K562 (cell line): Measurements from ENCODE around the gene ADM2. TPM values are rescaled to one million over a fixed set of nuclear protein-coding genes. Genes with fewer than 3 reads are reported as not detected.

Experiments used
- ATAC-seq: fragments of 200-7000 bp; cut with Tn5 transposase; 3 replicates; pipeline ENCODE4 v1.9.1; 2020; ENCODE audit warnings: moderate library complexity
- BruUV-seq: library from RNA; stranded (reverse); fragments of 400-500 nt; replicated peaks from 2 replicates; lab custom pipeline; 2021; lab: Mats Ljungman, UMichigan
- CTCF ChIA-PET: fragments of 300-600 bp; formaldehyde crosslinking; extraction: SDS; loops from one replicate; lab custom pipeline; 2021; ENCODE audit warnings: low intra/inter-chr PET ratio; lab: Yijun Ruan, JAX
- POLR2A ChIA-PET: fragments of 300-600, 350-650 bp; sonication (Branson Sonifier 250); formaldehyde crosslinking; extraction: SDS; loops from one replicate; lab custom pipeline; 2021; ENCODE audit warnings: antibody characterized with exemption, inconsistent platforms; lab: Yijun Ruan, JAX
- DNase-seq, 4 experiments: peaks; one replicate each; pipeline versions ENCODE4 v3.0.0 to v3.0.0-alpha.2; 2011 to 2018; ENCODE audit warnings: low spot score in 3 of 4, mixed read lengths in 3 of 4; ENCODE audit errors: extremely low read depth in 1 of 4
- FAIRE-seq: peaks from 2 replicates; lab custom pipeline; 2011; peaks lifted over from hg19 to GRCh38; lab: Jason Lieb, UNC
- H2AFZ ChIP-seq: 2 replicates; pipeline ENCODE4 v1.6.0; 2011; ENCODE audit warnings: low read depth, low read length, control low read depth, inconsistent platforms
- H3K27ac ChIP-seq: fragments of 200-600 bp; 3 replicates; pipeline ENCODE4 v1.8.0; 2011; ENCODE audit warnings: low read depth, mild to moderate bottlenecking, control low read depth, inconsistent platforms, low read length, moderate library complexity, mixed read lengths; ENCODE audit errors: extremely low read depth
- H3K27me3 ChIP-seq, 2 experiments: fragments of 300-600 bp in 1 of 2; 2 replicates in 1 of 2; 3 replicates in 1 of 2; pipeline versions ENCODE4 v1.6.0 to v1.8.0; 2011; ENCODE audit warnings: inconsistent platforms in 2 of 2, low read length in 2 of 2, mild to moderate bottlenecking in 1 of 2, mixed read lengths in 1 of 2, moderate library complexity in 1 of 2; ENCODE audit not compliant: control insufficient read depth in 2 of 2, insufficient read depth in 2 of 2
- H3K36me3 ChIP-seq: fragments of 300-600 bp; 3 replicates; pipeline ENCODE4 v1.8.0; 2011; ENCODE audit warnings: mild to moderate bottlenecking, low read length, inconsistent platforms; ENCODE audit not compliant: control insufficient read depth, insufficient read depth
- H3K4me1 ChIP-seq, 2 experiments: fragments of 200-600 bp in 1 of 2; replicated peaks in 1 of 2; 2 replicates in 1 of 2; 3 replicates in 1 of 2; pipeline versions ENCODE4 v1.5.1 to v1.8.0; 2011; ENCODE audit warnings: inconsistent platforms in 2 of 2, low read length in 2 of 2, mild to moderate bottlenecking in 1 of 2, mixed read lengths in 1 of 2, moderate library complexity in 1 of 2; ENCODE audit not compliant: control insufficient read depth in 2 of 2, insufficient read depth in 2 of 2
- H3K4me2 ChIP-seq: 2 replicates; pipeline ENCODE4 v1.6.1; 2011; ENCODE audit warnings: low read length, control low read depth, inconsistent platforms, mixed read lengths; ENCODE audit not compliant: insufficient read depth
- H3K4me3 ChIP-seq: fragments of 200-600 bp; sonication (generic), shearing (Covaris generic); 2 replicates; pipeline ENCODE4 v1.5.1; 2016; ENCODE audit warnings: control low read depth, inconsistent platforms
- H3K79me2 ChIP-seq: fragments of 200-600 bp; 3 replicates; pipeline ENCODE4 v1.8.0; 2011; ENCODE audit warnings: low read length, inconsistent platforms; ENCODE audit not compliant: control insufficient read depth, insufficient read depth
- H3K9ac ChIP-seq, 2 experiments: 2 replicates each; pipeline versions ENCODE4 v1.6.0 to v1.6.1; 2011; ENCODE audit warnings: low read depth in 2 of 2, low read length in 2 of 2, control low read depth in 1 of 2, inconsistent platforms in 1 of 2, mild to moderate bottlenecking in 1 of 2, mixed read lengths in 1 of 2; ENCODE audit not compliant: insufficient read depth in 1 of 2
- H3K9me1 ChIP-seq: one replicate; pipeline ENCODE4 v1.6.0; 2011; ENCODE audit warnings: inconsistent platforms, mild to moderate bottlenecking, low read length, moderate library complexity; ENCODE audit not compliant: control insufficient read depth, insufficient read depth
- H3K9me3 ChIP-seq: replicated peaks from 2 replicates; pipeline ENCODE4 v1.5.1; 2011; ENCODE audit warnings: low read depth, low read length, inconsistent platforms; ENCODE audit not compliant: control insufficient read depth, insufficient read depth
- H4K20me1 ChIP-seq: replicated peaks from 2 replicates; pipeline ENCODE4 v1.6.1; 2011; ENCODE audit warnings: low read length, inconsistent platforms, mixed read lengths; ENCODE audit not compliant: control insufficient read depth, insufficient read depth
- CEBPB ChIP-seq: fragments of 450-650 bp; IDR thresholded peaks from 2 replicates; pipeline ENCODE4 v1.6.1; 2016; ENCODE audit warnings: missing genetic modification characterization, missing compliant biosample characterization
- GATAD2B ChIP-seq: fragments of 450-650 bp; IDR thresholded peaks from 2 replicates; pipeline ENCODE4 v1.6.1; 2017; ENCODE audit warnings: mild to moderate bottlenecking, borderline replicate concordance
- MAFK ChIP-seq: IDR thresholded peaks from 2 replicates; pipeline ENCODE4 v1.6.1; 2011; ENCODE audit warnings: low read length, improper control_type of control experiment
- MCM3 ChIP-seq: fragments of 450-650 bp; IDR thresholded peaks from 2 replicates; pipeline ENCODE4 v1.6.1; 2016
- PCBP1 ChIP-seq: fragments of 200-400 bp; formaldehyde crosslinking; IDR thresholded peaks from 2 replicates; pipeline ENCODE4 v1.6.1; 2018; ENCODE audit warnings: mild to moderate bottlenecking, low read depth, low read length; ENCODE audit not compliant: poor library complexity, severe bottlenecking
- POLR2AphosphoS2 ChIP-seq: IDR thresholded peaks from 2 replicates; pipeline ENCODE4 v1.6.1; 2012; ENCODE audit warnings: low read length, improper control_type of control experiment
- POLR2G ChIP-seq: fragments of 200-400 bp; formaldehyde crosslinking; IDR thresholded peaks from 2 replicates; pipeline ENCODE4 v1.6.1; 2017; ENCODE audit warnings: low read depth, mild to moderate bottlenecking, antibody characterized with exemption, low read length, moderate library complexity
- ZBTB33 ChIP-seq: sonication (generic); formaldehyde crosslinking; IDR thresholded peaks from 2 replicates; pipeline ENCODE4 v1.8.1; 2023; ENCODE audit warnings: mild to moderate bottlenecking, missing genetic modification reagents
- ZNF124 ChIP-seq: sonication (generic); formaldehyde crosslinking; IDR thresholded peaks from 2 replicates; pipeline ENCODE4 v1.8.1; 2022; ENCODE audit warnings: missing genetic modification reagents
- WGBS: fragments of 100-300 bp; shearing (Covaris generic); methylation state at CpG from one replicate; pipeline ENCODE4 v1.1.6; 2016; ENCODE audit warnings: low coverage, mixed read lengths; ENCODE audit not compliant: insufficient coverage; ENCODE audit errors: missing lambda C conversion rate; 5-methylcytosine and 5-hydroxymethylcytosine counted together
- in situ Hi-C: fragments of 300-500 bp; cut with MboI; formaldehyde crosslinking; loops from 4 replicates; pipeline ENCODE4 v1.15.0; 2018; ENCODE audit warnings: inconsistent platforms, mixed read lengths
- intact Hi-C: fragments of 100-400 bp; cut with micrococcal nuclease; formaldehyde crosslinking; loops from 2 replicates; pipeline ENCODE4 v1.14.2; 2022
- polyA plus RNA-seq, 8 experiments: library from polyadenylated mRNA; depleted of rRNA in 4 of 8; stranded (reverse) in 5 of 8; unstranded in 3 of 8; fragments of >200 nt; fragmentation: Nextera tagmentation in 2 of 8; fragmentation: Illumina TruSeq in 1 of 8; extraction: Ambion mirVana in 2 of 8; extraction: Trizol in 1 of 8; gene quantifications; 2 replicates each; pipeline versions ENCODE4 v1.2.1 to v1.2.3, GENCODE V29; 2011 to 2014; ENCODE audit warnings: inconsistent platforms in 1 of 8, missing spikeins in 1 of 8
- total RNA-seq, 7 experiments: library from RNA; depleted of rRNA in 6 of 7; stranded (reverse); fragments of >200 nt in 6 of 7; fragmentation: Illumina TruSeq in 2 of 7; extraction: Trizol in 2 of 7; gene quantifications; 2 replicates each; pipeline versions ENCODE4 v1.2.1 to v1.2.3, GENCODE V29; 2011 to 2021; ENCODE audit warnings: low replicate concordance in 1 of 7

The ADM2 gene
- total and polyA plus RNA-seq, 9 of the 15 experiments (the other 6 are each of a cell fraction or from before 2014, with no cell fraction given): 0.11 to 5.1 (median 0.38) TPM

DNA sequence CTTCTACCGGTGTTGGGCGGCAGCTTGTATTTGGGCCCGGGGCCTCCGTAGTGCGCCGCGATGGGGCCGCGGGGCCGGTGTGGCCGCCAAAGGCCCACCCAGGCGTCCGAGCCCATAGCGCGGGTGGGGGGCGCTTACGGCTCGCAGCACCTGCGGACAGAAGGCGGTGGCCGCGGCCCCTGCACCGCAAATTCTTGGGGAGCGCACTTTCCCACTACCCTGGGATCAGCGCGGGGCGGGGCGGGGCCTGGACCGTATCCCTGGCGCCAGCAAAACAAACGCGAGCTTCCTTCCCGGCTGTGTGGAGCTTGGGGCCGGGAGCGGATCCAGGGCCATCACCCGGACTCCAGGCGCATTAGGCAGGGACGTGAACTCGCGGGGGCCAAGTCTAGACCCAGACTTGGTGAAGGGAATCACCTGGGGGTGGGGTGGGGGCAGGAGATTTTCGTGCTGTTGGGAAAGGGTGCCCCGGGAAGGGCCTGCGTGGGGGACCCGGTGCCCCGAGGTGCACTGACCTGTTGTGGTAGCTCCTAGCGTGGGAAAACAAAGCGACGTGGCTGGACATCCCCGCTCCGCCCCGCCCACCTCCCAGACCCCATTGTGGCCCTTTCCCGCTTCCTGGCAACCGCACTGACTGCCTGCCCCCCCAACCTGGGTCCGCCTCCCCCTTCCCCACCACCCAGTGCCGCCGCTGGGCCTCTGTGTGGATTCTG lies 50.8 kb downstream of the ADM2 start:
- Histone ChIP-seq H3K9ac (no peak overlapping the region), H3K4me1 (peaks cover 12 to 40% of the 10 kb centered on the region in 2 experiments; a peak in 4 of 5 replicates)
- intact Hi-C loops: no loop called here

More for the DNA sequence above, 50.8 kb downstream of the ADM2 start:
- no peak for ATAC-seq
- H3K27me3 ChIP-seq: no peaks in the 10 kb centered on the region
- BruUV-seq: no TSS peak
- no peaks in the 10 kb centered on the region for H3K9me1 ChIP-seq
- DNase-seq: no peak
- ChIA-PET CTCF (no interaction called here), POLR2A (interaction anchor here (0.8 kb wide), 1 partner anchor 16 kb away, joined by 3 read pairs; no protein-coding TSS in a partner anchor)
- no peaks in the 10 kb centered on the region for H4K20me1 ChIP-seq
- TF ChIP-seq MCM3 (no peak), ZNF124 (CRISPR knock-in tag) (no peak), POLR2AphosphoS2 (no peak), POLR2G (0 out of 2 replicates have a peak, but pooled peaks have one; percentile 16), ZBTB33 (peak; percentile 64), GATAD2B (no peak), MAFK (no peak), CEBPB (tag) (no peak), PCBP1 (peak; percentile 51)
- FAIRE-seq: no peak
- in situ Hi-C loops: no loop called here
- H3K4me3 ChIP-seq: no peak overlapping the region
- H3K27ac ChIP-seq: no peak overlapping the region
- peaks cover 2% of the 10 kb centered on the region; the same call in 1 of the 3 replicates for H3K79me2 ChIP-seq
- whole genome bisulfite sequencing: 88% methylated on average over 3 of the region's 56 CpGs
- H3K36me3 ChIP-seq: no peaks in the 10 kb centered on the region
- H3K4me2 ChIP-seq: no peak overlapping the region
- H2AFZ ChIP-seq: no peak overlapping the region
- 0 out of 2 replicates have a peak, but pooled peaks cover 2% of the 10 kb centered on the region for H3K9me3 ChIP-seq
